Stimulated activated CD8-positive, alpha-beta memory T cell treated with anti-CD3 and anti-CD28 coated beads, Interleukin-12 subunit alpha, Interleukin-12 subunit beta, amount 100 ng/mL, for 24 hours (primary cell): ENCODE measurements around the gene CHD6.

Experiments
- DNase-seq: peaks from one replicate; pipeline ENCODE4 v3.0.0-alpha.2; 2020; ENCODE audit errors: extremely low read depth

The CHD6 gene

GRCh38 chr20:41623625-41624375, 5.6 kb upstream of the CHD6 start:
- DNase-seq = no peak

GRCh38 chr20:41622584-41622983, 4.4 kb upstream of the CHD6 start:
- no peak for DNase-seq

- DNase-seq = no peak
These were observed 3.8 kb upstream of the CHD6 start for GRCh38 chr20:41621971-41622370.

- DNase-seq = no peak
These were observed 3.2 kb upstream of the CHD6 start for GRCh38 chr20:41621421-41621820.

- DNase-seq = no peak
These were observed 1.4 kb upstream of the CHD6 start for GRCh38 chr20:41619360-41620100.

- DNase-seq = no peak
These were observed 682 bp upstream of the CHD6 start for GRCh38 chr20:41618807-41619311.

GRCh38 chr20:41617059-41617901, 897 bp downstream of the CHD6 start:
- no peak for DNase-seq

- no peak for DNase-seq
These were observed 1.9 kb downstream of the CHD6 start for GRCh38 chr20:41616228-41616627.

GRCh38 chr20:41615676-41616075, 2.5 kb downstream of the CHD6 start:
- DNase-seq = no peak

GRCh38 chr20:41615110-41615509, 3.1 kb downstream of the CHD6 start:
- no peak for DNase-seq

GRCh38 chr20:41613321-41613720, 4.9 kb downstream of the CHD6 start:
- no peak for DNase-seq

GRCh38 chr20:41609474-41609873, 8.7 kb downstream of the CHD6 start:
- DNase-seq = no peak

- DNase-seq = no peak
These were observed 9.6 kb downstream of the CHD6 start for GRCh38 chr20:41608606-41609005.

GRCh38 chr20:41607791-41608190, 10.4 kb downstream of the CHD6 start:
- no peak for DNase-seq

GRCh38 chr20:41604002-41604401, 14.2 kb downstream of the CHD6 start:
- DNase-seq = no peak

- no peak for DNase-seq
These were observed 16.4 kb downstream of the CHD6 start for GRCh38 chr20:41601742-41602141.

- no peak for DNase-seq
These were observed 17.1 kb downstream of the CHD6 start for GRCh38 chr20:41600926-41601631.

GRCh38 chr20:41599699-41600104, 18.5 kb downstream of the CHD6 start:
- DNase-seq = no peak

GRCh38 chr20:41598719-41599118, 19.5 kb downstream of the CHD6 start:
- no peak for DNase-seq

- no peak for DNase-seq
These were observed 23.5 kb downstream of the CHD6 start for GRCh38 chr20:41594514-41595322.
